Bronchial epithelial cell (primary cell): ENCODE data around the gene CD300A. TPM values are rescaled to one million over a fixed set of nuclear protein-coding genes. Genes with fewer than 3 reads are reported as not detected.

Experiments used
- DNase-seq: peaks from one replicate; pipeline ENCODE4 v3.0.0-alpha.2; 2010; ENCODE audit warnings: low read depth
- FAIRE-seq: peaks from 2 replicates; lab custom pipeline; 2011; peaks lifted over from hg19 to GRCh38; lab: Jason Lieb, UNC
- H3K27me3 ChIP-seq: 2 replicates; pipeline ENCODE4 v1.5.1; 2011; ENCODE audit warnings: low read length; ENCODE audit not compliant: control insufficient read depth, insufficient read depth
- H3K36me3 ChIP-seq: 2 replicates; pipeline ENCODE4 v1.5.1; 2011; ENCODE audit warnings: low read length; ENCODE audit not compliant: control insufficient read depth, insufficient read depth
- H3K4me3 ChIP-seq: 2 replicates; pipeline ENCODE4 v1.5.1; 2011; ENCODE audit warnings: mild to moderate bottlenecking, low read depth, low read length, control low read depth
- total RNA-seq: library from RNA; depleted of rRNA; stranded (reverse); fragments of >200 nt; gene quantifications from 2 replicates; pipeline ENCODE4 v1.2.1, GENCODE V29; 2014
- TF ChIP-seq, protein P1 (sequence below): IDR thresholded peaks from 2 replicates; pipeline ENCODE4 v1.5.1; 2011; ENCODE audit warnings: mild to moderate bottlenecking, moderate library complexity, low read length, control low read depth, inconsistent platforms; ENCODE audit not compliant: insufficient read depth, severe bottlenecking

CD300A gene
- total RNA-seq, 1 donor from 2014 or later: not detected

DNA sequence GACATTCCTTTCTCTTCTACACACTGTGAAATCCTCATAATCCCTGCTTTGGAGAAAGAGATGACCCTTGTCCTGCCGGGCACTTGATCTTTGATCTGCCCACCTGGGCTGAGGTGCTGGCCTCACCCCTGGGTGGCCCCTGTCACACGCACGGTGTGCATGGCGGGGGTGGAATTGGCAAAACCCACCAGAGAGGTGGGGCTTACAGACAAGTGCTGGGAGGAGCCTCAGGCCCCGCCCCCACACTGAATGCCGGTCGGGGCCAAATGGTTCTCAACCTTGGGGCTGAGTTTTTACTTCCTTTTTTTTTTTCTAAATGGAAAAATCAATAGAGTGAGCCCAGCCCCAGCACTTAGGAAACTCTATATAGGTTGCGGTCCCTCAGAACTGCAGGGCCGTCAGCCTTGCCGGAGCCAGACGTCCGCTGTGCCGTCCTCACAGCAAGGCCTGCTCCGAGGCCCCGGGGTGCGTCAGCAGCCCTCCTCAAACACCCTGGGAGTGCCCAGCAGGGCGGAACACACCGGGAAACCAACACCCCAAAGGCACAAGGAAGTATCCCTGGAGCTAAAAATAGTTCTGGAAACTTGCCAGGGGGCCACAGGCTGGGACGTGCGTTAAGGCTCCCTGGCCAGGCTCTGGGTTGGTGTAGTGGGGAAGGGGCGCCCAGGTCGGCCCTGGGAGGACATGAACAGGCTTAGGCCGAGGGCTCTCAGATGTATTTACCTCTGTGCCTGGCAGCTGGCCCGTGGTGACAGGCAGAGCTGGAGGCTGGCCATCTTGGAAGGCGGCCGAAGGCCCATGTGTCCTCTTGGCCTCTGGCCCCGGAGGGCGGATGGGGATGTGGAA is 23.5 kb upstream of the CD300A start:
- TF ChIP-seq, protein P1, sequence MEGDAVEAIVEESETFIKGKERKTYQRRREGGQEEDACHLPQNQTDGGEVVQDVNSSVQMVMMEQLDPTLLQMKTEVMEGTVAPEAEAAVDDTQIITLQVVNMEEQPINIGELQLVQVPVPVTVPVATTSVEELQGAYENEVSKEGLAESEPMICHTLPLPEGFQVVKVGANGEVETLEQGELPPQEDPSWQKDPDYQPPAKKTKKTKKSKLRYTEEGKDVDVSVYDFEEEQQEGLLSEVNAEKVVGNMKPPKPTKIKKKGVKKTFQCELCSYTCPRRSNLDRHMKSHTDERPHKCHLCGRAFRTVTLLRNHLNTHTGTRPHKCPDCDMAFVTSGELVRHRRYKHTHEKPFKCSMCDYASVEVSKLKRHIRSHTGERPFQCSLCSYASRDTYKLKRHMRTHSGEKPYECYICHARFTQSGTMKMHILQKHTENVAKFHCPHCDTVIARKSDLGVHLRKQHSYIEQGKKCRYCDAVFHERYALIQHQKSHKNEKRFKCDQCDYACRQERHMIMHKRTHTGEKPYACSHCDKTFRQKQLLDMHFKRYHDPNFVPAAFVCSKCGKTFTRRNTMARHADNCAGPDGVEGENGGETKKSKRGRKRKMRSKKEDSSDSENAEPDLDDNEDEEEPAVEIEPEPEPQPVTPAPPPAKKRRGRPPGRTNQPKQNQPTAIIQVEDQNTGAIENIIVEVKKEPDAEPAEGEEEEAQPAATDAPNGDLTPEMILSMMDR: no peak
- Histone ChIP-seq H3K27me3 (no peaks in the 10 kb centered on the region), H3K4me3 (peak overlapping the region; percentile 14), H3K36me3 (peaks cover 14% of the 10 kb centered on the region)
- no peak for FAIRE-seq
- peak; percentile 78 for DNase-seq

DNA sequence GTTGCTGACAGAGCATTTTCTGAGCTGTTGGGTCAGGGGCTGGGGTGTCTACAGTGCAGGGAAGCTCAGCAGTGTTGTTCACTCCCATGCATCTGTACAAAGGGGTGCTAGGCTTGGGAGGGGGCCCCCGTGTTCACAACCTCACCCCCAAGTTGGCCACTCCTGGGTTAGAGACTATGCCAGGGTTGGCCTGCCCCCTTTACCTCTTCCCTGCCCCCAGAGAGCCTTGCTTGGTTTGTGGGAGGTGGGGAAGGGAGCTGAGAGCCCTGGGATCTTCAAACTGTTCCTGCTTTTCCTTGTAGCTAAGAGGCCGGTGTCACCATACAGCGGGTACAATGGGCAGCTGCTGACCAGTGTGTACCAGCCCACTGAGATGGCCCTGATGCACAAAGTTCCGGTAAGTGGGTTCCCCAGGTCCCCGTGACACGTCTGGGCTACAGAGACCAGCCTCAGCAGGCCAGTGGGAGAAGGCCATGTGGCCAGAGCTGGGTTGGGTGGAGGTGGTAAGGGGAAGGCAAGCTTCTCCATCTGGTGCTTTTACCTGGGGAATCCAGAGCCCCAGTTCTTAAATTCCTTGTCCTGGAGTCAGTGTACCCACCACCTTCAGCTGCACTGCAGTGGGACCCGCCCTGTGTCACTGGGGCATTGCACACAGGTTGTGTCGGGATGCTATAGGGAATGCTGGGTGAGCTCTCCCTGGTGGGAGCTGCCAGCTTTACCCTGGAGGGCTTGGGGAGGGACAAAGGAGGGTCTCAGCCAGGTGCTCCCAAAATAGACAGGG is 22.7 kb upstream of the CD300A start:
- Histone ChIP-seq H3K4me3 (no peak overlapping the region), H3K27me3 (no peaks in the 10 kb centered on the region), H3K36me3 (peaks cover 14% of the 10 kb centered on the region)
- FAIRE-seq: no peak
- TF ChIP-seq, protein P1: no peak
- DNase-seq: no peak

DNA sequence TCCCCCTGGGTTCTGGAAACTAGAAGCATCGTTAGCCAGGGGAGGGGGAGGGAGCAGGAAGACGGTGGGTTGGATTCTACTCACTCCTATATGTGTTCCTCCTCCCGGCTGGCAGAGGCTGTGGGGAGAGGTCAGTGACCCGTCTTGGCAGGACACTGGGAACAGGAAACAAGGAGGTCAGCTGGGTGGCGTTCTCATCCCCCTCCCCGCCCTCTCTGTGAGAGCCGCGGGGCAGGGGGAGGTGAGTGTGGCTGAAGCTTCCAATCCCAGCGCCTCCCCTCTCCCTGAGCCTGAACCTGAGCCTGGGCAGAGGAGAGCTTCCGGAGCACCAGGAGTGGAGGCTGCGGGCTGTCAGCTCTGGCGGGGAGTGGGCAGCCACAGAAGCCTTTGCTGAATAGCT is 22.0 kb upstream of the CD300A start:
- no peak for FAIRE-seq
- TF ChIP-seq, protein P1: no peak
- H3K36me3 ChIP-seq: peaks cover 14% of the 10 kb centered on the region
- H3K4me3 ChIP-seq: no peak overlapping the region
- H3K27me3 ChIP-seq: no peaks in the 10 kb centered on the region
- no peak for DNase-seq

DNA sequence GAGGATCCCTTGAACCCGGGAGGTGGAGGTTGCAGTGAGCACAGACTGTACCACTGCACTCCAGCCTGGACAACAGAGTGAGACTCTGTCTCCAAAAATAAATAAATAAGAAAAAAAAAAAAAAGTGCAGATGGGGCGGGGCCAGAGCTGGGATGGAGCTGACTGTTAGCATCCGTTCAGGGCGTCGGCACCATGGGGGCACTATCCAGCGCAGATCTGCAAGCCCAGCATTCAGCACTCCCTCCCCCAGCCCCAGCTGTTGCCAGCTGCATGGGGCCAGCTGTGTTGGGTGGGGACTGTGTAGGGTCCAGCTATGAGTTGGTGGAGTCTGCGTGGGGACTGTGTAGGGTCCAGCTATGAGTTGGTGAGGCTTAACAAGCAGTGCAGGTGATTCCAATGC is 21.3 kb upstream of the CD300A start:
- no peak for FAIRE-seq
- TF ChIP-seq, protein P1: no peak
- Histone ChIP-seq H3K36me3 (peaks cover 15% of the 10 kb centered on the region), H3K27me3 (no peaks in the 10 kb centered on the region), H3K4me3 (no peak overlapping the region)
- no peak for DNase-seq

DNA sequence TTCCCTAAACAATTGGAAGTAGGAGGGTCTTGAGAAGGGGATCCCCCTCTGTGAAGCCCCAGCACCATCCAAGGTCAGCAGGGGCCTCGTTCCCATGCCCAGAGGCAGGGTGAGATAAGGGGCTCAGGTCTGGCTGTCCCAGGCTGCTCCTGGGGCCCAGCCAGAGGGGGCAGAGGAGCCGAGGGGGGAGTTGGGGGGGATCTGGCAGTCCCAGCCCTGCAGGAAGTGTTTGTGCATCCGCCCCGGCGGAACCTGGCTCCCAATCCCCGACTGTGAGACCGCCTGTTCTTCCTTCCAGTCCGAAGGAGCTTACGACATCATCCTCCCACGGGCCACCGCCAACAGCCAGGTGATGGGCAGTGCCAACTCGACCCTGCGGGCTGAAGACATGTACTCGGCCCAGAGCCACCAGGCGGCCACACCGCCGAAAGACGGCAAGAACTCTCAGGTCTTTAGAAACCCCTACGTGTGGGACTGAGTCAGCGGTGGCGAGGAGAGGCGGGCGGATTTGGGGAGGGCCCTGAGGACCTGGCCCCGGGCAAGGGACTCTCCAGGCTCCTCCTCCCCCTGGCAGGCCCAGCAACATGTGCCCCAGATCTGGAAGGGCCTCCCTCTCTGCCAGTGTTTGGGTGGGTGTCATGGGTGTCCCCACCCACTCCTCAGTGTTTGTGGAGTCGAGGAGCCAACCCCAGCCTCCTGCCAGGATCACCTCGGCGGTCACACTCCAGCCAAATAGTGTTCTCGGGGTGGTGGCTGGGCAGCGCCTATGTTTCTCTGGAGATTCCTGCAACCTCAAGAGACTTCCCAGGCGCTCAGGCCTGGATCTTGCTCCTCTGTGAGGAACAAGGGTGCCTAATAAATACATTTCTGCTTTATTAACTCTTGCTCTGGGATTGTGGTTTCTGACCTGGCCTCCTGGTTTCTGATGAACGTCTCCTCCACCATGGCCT is 19.6 kb upstream of the CD300A start:
- TF ChIP-seq, protein P1: no peak
- H3K27me3 ChIP-seq: no peaks in the 10 kb centered on the region
- peaks cover 9% of the 10 kb centered on the region for H3K36me3 ChIP-seq
- H3K4me3 ChIP-seq: no peak overlapping the region
- no peak for FAIRE-seq
- DNase-seq: peak; percentile 28
